Activated CD8-positive, alpha-beta memory T cell treated with anti-CD3 and anti-CD28 coated beads for 36 hours (primary cell): Measurements from ENCODE around the gene SPTLC2. TPM values are rescaled to one million over a fixed set of nuclear protein-coding genes. Genes with fewer than 3 reads are reported as not detected.
"Not testable (repeated sequence)": the region's sequence is repeated elsewhere in the genome, so short reads cannot be mapped to it uniquely, and the experiment has no call there.

Source experiments
- CTCF ChIA-PET: fragments of 350-600 bp; sonication (Branson Sonifier 250); formaldehyde crosslinking; loops from one replicate; lab custom pipeline; 2021; ENCODE audit warnings: antibody characterized with exemption; lab: Charles Lee
- POLR2A ChIA-PET: fragments of 350-600 bp; sonication (Branson Sonifier 250); formaldehyde crosslinking; loops from one replicate; lab custom pipeline; 2021; ENCODE audit warnings: antibody characterized with exemption; lab: Charles Lee
- total RNA-seq, 2 experiments: library from RNA; stranded (reverse); gene quantifications; one replicate each; pipeline ENCODE4 v1.2.3, GENCODE V29; 2021

The SPTLC2 gene
- total RNA-seq, 2 experiments from 2014 or later = 23.4 to 28.7 TPM

- CTCF ChIA-PET = no interaction called here
- POLR2A ChIA-PET = no interaction called here
These were observed 53.8 kb downstream of the SPTLC2 start for GRCh38 chr14:77562681-77563080.

DNA sequence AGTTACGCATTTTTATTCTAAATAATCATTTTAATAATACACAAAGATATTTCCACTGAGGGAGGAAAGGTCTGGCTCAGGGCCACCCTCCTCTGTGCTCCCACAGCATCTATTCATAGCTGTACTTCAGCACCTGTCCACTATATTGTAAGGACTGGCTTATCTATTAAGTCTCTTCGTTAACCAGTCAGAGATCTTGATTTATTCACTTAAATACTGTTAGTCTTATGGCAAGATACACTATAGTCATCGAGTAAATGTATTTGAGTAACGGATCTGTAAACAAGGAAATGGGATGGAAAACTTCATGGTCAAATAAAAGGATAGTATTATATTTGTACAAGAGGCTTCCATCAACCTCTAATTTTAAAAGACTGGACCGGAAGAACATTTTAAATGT is 54.6 kb downstream of the SPTLC2 start:
- ChIA-PET CTCF (no interaction called here), POLR2A (no interaction called here)

DNA sequence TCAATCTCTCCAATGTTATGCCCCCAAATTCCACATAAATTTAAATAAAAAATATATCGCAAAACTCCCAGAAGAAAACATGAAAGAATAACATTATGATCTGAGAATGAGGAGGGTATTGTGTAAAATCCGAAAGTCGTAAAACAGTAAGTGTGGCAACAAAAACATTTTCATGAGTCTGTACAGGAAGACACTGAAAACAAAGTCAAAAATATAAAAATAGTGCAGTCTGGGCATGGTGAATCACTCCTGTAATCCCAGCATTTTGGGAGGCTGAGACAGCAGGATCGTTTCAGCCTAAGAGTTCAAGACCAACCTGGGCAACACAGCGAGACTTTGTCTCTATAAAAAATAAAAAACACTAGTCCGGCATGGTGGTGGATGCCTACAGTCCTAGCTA is 57.1 kb downstream of the SPTLC2 start:
- ChIA-PET POLR2A (no interaction called here), CTCF (no interaction called here)

GRCh38 chr14:77557391-77557790 is 59.0 kb downstream of the SPTLC2 start:
- CTCF ChIA-PET = no interaction called here
- POLR2A ChIA-PET = no interaction called here

DNA sequence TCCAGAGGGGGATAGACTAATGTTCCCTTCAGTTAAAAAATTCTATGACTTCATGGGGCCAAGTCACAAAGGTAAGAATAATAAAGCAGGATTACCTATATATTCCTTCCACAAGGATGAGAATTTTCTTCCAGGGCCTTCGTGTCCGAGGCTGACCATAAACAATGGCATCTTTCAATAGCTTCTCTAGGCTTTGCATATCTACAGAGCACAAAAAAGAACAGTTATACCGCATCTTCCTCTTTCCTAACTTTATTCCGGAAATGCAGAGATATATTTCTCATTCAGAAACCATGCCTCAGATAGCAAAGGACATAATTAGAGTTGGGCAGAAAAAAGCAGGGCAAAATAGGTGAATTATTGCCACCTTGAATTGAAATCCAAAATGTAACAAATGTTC is 59.5 kb downstream of the SPTLC2 start:
- ChIA-PET POLR2A (no interaction called here), CTCF (no interaction called here)

DNA sequence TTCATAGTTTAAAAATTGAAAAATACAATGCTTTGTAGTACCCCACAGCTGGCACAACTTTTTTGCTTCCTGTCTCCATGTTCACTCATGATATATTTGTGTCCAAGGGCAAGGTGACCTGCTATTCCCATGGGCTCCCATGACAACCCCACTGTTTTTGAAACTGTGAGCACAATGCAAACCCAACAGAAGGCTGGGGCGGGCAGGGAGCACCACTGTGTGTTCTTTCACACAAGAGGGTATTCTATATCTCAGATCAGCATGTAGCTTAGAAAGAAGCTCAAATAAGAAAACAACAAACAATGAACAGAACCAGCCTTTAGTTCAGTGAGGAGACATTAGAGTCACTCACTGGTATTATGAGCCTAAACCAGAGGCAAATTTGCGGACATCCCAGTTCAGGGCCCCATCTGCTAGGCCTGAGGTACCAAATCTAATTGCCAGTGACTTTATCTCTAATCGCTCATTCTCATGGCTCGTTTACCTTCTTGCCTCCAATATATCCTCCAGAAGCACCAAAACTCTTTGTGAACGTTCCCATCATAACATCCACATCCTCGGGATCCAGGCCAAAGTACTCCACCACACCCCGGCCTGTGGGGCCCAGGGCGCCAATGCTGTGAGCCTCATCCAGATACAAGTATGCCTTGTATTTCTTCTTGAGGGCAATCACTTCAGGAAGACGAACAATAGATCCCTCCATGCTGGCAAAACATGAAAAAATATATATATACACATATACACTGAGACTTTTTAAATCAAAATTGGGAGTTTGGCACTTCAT is 61.4 kb downstream of the SPTLC2 start:
- POLR2A ChIA-PET = no interaction called here
- CTCF ChIA-PET = no interaction called here

DNA sequence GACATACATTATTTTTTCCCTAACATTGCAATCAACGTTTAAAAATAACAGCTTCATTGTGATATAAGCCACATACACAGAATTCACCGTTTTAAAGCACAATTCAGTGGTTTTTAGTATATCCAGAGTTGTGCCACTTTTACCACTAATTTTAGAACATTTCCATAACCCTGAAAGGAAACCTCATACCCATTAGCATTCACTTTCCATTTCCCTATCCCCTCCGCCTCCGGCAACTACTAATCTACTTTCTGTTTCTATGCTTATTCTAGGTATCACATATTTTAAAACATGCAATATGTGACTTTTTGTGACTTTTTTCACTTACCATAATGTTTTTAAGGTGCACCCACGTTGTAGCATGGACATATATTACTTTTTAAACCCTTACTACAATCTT is 62.2 kb downstream of the SPTLC2 start:
- ChIA-PET CTCF (no interaction called here), POLR2A (no interaction called here)

DNA sequence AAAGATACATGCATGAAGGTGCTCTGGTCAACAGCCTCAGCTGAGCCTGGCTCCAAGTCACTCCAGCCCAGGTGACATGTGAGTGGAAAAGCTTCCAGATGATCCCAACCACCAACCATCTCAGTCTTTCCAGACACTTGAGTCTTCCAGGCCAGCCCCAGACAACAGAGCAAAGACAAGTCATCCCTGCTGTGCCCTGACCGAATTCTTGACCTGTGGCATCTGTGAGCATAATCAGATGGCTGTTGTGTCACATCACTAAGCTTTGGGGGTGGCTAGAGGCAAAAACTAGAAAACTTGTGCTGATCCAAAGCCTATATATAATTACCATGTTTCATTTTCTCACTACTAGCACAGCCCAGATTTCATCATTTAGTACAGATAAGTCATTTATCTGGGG is 67.0 kb downstream of the SPTLC2 start:
- POLR2A ChIA-PET = no interaction called here

DNA sequence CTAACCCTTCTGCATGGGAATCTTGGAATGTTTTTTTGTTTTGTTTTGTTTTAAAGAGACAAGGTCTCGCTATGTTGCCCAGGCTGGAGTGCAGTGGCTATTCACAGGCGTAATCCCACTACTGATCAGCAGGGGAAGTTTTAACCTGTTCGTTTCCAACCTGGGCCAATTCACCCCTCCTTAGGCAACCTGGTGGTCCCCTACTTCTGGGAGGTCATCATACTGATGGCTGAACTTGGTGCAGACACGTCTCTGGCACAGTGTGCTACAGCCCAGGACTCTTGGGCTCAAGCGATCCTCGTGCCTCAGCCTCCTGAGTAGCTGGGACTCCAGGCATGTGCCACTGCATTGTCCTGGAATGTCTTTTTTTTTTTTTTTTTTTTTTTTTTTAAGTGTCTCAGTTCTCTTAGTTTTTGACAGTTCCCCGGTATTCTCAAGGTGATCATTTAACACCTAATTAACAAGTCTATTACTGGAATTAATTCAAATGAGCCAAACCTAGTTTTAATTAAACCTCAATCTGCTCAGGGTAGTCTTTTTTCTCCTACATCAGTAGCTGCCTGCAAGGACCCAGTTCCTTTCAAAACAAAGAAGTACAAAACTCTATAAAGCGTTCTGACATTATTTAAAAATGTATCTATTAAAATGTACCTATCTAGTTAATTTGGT is 68.8 kb downstream of the SPTLC2 start:
- POLR2A ChIA-PET = no interaction called here
- CTCF ChIA-PET = no interaction called here

More for the DNA sequence above, 67.0 kb downstream of the SPTLC2 start:
- CTCF ChIA-PET = interaction anchor here (1.0 kb wide), 1 partner anchor 90 kb away, joined by 3 read pairs; no protein-coding TSS in a partner anchor

DNA sequence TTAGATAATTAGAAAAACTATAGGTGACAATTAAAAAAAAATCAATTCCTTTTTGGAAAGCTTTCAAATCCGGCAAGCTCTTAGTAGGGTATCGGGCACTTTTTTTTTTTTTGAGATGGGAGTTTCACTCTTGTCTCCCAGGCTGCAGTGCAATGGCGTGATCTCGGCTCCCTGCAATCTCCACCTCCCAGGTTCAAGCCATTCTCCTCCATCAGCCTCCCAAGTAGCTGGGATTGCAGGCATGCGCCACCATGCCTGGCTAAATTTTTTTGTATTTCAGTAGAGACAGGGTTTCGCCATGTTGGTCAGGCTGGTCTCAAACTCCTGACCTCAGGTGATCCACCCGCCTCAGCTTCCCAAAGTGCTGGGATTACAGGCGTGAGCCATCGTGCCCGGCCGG is 71.3 kb downstream of the SPTLC2 start:
- POLR2A ChIA-PET = not testable (repeated sequence)
- CTCF ChIA-PET = interaction anchor here (0.6 kb wide), 1 partner anchor 33 kb away, joined by 3 read pairs; no protein-coding TSS in a partner anchor

DNA sequence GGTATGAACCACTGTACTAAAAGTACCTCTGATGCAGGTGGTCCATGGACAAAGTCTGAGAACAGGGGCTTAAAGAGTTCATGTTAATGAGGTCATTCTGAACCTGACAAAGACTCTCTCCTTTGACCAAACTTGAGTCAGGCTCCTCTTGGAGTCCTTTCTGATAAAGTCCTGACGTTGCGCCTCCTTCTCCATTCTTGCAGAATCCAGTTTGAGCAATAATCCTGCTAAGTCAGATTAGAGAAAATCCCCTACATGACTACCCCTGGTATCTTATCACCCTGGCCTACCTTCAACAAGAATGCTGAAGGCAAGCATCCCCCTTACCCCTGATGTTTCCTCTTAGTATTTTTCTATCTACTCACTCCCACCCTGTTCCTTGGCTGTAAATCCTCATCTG is 71.9 kb downstream of the SPTLC2 start:
- ChIA-PET CTCF (interaction anchor here (0.6 kb wide), 1 partner anchor 33 kb away, joined by 3 read pairs; no protein-coding TSS in a partner anchor), POLR2A (no interaction called here)

DNA sequence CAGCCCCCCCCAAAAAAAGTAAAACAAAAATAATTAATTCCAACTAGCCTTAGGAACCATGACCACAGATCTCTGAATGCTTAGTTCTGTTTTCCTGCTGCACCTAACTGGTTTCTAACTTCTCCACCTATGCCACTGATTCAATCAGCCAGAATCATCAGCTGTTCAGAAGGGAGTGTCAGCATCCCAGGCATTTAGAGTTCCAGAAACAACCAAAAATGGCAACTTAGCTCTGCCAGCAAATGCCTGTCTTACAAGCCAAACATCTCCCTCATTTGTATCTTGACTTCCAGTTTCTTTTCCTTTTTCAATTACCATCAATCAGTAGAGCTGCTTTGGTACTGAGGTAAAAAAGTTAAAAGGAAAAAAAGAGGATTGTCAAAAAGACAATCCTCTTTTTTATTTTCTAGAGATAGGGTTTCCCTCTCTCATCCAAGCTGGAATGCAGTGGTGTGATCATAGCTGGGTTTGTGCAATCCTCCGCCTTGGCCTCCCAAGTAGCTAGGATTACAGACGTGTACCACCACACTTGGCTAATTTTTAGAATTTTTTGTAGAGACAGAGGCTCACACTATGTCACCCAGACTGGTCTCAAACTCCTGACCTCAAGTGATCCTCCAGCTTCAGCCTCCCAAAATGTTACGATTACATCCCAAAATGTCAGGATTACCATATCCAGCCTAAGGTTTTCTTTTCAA is 72.7 kb downstream of the SPTLC2 start:
- POLR2A ChIA-PET = no interaction called here
- CTCF ChIA-PET = no interaction called here

DNA sequence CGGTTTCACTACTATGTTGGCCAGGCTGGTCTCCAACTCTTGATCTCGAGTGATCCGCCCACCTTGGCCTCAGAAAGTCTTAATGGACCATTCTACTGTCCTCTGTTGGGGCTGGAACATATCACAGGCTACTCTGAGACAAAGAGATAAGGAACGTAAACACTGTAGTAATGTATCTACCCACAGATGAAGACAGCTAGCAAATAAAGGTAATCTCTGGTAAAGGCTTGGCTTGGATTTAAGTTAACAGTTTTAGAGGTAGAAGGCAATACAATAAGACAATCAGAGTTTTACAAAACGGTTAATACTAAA is 73.2 kb downstream of the SPTLC2 start:
- ChIA-PET CTCF (no interaction called here), POLR2A (no interaction called here)

DNA sequence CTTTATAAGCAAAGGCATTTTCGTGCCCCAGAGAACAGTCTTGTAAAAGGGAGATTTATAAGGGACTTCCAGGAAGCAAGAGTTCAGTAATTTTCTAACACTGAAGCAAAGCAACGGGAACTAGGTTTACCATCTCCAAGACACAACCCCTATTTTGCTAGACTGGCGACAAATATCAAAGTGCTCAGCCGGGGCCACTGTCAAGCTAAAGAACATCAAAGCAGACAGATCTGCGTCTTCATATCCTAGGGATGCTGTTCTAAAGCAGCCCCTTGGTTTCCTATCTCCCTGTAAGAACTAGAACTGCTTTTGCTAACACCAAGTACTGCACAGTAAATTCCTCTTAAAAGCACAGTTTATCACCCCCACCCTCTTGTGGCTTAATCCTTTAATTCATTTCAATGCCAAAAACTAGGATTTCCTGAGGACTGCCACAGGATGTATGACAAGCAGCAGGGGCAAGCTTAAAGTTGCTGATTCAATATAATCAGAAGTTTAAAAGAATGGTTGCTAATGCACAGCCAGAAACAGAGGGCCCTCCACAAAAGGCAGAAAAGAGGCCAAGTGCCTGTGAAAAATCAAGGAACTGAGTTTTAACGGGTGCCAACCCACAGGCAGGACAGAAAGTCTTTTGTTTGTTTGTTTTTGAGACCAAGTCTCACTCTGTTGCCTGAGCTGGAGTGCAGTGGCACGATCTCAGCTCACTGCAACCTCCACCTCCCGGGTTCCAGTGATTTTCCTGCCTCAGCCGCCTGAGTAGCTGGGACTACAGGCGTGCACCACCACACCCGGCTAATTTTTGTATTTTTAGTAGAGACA is 73.8 kb downstream of the SPTLC2 start:
- ChIA-PET CTCF (no interaction called here), POLR2A (no interaction called here)

DNA sequence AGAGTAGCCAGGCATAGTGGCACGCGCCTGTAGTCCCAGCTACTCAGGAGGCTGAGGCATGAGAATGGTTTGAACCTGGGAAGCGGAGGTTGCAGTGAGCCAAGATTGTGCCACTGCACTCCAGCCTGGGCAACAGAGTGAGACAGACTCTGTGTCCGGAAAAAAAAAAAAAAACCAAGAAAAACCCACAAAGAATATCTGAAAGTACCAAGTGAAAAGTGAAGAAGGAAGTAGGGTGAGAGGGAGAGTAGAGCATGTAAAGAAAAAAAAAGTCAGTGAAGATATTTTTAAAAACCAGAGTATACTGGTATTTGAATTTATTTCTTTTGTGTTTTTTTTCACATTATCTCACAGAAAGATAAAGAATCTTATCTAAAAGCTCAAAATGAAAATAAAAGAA is 74.5 kb downstream of the SPTLC2 start:
- ChIA-PET POLR2A (no interaction called here), CTCF (no interaction called here)

- CTCF ChIA-PET, POLR2A ChIA-PET: not testable (repeated sequence)
These were observed 79.5 kb downstream of the SPTLC2 start for GRCh38 chr14:77536951-77537350.

- ChIA-PET CTCF (no interaction called here), POLR2A (no interaction called here)
These were observed 85.4 kb downstream of the SPTLC2 start for GRCh38 chr14:77531071-77531470.

DNA sequence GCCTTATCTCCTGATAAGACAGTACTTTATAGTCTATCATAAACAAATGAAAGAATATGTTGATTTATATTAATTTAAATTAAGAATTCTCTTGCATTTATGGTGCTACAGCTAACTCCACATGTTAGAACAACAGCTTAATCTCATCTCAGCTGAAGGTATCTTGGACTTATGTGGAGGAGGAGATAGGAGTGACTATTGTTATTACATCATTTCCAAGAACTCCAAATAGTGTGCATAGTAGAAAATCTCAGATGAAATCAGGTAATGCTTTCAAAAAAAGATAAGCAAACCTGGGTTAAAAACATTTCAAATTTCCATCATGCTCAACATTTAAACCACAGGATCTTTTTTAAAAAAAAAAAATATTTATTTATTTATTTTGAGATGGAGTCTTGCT is 86.5 kb downstream of the SPTLC2 start:
- CTCF ChIA-PET = no interaction called here
- POLR2A ChIA-PET = no interaction called here

DNA sequence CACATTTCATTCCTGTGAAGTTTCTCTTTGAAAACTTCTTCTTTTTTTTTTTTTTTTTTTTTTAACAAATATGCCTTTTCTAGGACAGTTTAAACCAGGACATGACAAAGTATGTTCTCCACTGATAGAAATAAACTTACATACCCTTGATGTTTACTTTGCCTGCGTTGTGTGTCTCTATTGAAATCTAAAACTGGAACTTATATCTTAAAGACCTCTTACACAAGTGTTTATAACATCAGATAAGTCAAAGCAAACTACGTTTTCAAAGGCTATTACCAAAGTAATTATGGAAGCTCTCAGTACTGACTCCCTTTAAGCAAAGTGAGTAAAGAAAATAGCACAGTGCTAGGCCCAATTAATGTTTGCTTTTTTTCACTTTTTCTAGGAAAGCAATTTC is 87.2 kb downstream of the SPTLC2 start:
- CTCF ChIA-PET = no interaction called here
- POLR2A ChIA-PET = no interaction called here

- CTCF ChIA-PET = not testable (repeated sequence)
These were observed 87.7 kb downstream of the SPTLC2 start for GRCh38 chr14:77528701-77529100.

More at GRCh38 chr14:77528701-77529100, 87.7 kb downstream of the SPTLC2 start:
- POLR2A ChIA-PET = not testable (repeated sequence)
